ENCODE data around the gene ARHGEF1.
"Not testable (repeated sequence)": the region's sequence is repeated elsewhere in the genome, so short reads cannot be mapped to it uniquely, and the experiment has no call there.

The ARHGEF1 gene

DNA sequence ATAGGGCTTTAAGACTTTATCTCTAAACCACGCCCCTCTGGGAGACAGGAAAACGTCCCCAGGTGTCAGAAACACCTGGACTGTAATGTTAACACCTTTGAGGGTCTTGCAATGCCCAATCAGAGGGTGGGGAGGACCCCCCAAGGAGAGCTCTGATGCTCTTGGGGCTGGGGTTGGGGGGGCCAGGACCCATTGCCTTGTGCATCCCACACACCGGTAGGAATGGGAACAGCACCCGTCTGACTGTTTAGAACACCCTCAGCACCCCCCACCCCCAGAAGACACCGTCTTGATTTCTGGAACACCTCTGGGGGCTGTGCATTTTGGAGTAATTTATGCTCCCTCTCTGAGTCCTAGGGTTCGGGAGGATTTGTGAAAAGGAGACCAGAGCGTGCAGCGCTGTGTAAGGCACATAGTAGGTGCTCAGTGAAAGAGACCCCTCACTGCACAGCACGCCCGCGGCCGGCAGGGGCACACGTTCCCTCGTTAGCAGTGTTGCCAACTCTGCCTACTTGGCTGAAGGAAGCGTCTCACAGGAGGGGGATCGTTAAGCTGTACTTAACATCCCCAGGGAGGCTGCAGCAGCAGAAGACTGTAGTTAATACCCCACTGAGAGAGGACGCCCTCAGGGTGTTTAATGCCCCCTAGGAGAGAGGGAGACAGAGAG lies 48.1 kb downstream of the ARHGEF1 start:
- DNase-seq (ENCODE audit: low read depth), result no peak

DNA sequence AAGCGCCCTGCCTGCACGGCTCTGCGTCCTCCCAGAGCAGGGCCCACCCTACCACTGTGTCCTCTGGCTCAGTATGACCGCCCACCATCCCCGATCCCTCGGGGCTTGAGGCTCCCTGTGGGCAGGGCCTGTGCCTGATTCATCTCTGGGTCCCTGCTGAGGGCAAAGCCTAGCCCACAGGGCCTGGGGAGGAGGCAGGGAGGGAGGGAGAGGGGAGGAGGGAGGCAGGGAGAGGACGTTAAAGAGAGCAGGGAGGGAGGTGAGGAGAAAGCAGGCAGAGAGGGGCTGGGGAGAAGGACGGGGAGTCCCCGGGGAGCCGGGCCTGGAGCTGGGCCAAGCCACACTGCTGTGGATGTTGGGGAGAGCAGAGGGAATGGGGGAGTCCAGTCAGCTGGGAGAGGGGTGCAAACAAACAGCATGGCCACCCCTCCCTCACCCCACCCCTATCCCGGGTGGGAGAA lies 49.3 kb downstream of the ARHGEF1 start:
- DNase-seq (ENCODE audit: low read depth), result no peak

GRCh38 chr19:41932720-41933332 lies 49.8 kb downstream of the ARHGEF1 start:
- no peak for DNase-seq (ENCODE audit: low read depth)

- no peak for DNase-seq (ENCODE audit: low read depth)
Observed at GRCh38 chr19:41933693-41934426, 50.9 kb downstream of the ARHGEF1 start.

DNA sequence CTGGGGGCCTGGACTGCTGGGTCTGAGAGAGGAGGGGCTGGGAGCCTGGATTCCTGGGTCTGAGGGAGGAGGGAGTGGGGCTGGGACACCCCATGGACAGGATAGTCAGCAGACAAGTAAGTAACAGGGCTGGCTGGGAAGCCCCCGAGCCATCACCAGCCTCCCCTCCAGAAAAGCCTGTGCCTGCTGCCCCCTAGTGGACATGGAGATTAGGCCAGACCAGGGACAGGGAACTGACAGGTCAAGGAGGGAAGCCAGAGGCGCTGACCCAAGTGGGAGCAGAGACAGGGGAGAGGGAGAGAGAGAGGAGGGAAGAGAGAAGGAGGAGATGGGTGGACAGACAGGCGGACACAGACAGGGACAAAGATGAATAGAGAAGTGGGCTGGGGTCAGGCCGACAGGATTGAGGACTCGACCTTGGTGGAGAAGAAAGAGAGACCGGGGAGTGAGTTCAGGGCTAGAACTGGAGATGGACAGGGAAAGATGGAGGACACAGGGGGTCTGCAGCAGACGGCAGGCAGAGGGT lies 51.9 kb downstream of the ARHGEF1 start:
- peak; percentile 69 for DNase-seq (ENCODE audit: low read depth)

DNA sequence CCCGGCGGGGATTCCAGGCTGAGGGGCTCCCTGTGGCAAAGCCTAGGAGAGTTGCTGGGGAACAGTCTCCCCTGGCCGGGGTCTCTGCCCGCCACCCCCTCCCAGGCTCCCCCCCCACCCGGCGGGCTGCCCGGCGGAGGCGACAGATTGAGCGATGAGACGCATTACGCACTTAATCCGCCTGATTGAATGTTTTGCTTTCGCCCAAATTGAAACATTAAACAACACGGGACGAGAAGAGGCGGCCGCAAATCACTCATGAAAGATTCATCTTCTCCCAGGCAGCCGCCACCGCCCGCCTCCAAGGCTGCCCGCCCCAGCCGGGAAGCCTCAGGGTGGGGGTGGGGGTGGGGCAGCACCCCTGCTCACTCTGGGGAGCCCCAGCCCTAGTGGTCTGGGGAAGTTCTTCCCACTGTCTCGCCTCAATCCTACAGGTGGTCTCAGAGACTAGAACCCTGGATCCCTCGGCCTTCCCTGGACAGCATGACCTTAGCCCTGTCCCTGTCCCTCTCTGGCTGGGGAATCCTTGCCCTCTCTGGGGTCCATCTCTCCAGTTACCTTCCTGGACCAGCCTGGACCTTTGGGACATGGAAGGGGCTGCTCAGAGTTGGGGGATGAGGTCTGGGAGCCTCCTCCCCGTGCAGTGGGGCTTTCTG lies 52.9 kb downstream of the ARHGEF1 start:
- no peak for DNase-seq (ENCODE audit: low read depth)

- DNase-seq (ENCODE audit: low read depth), result no peak
Observed at GRCh38 chr19:41936416-41936850, 53.4 kb downstream of the ARHGEF1 start.

DNA sequence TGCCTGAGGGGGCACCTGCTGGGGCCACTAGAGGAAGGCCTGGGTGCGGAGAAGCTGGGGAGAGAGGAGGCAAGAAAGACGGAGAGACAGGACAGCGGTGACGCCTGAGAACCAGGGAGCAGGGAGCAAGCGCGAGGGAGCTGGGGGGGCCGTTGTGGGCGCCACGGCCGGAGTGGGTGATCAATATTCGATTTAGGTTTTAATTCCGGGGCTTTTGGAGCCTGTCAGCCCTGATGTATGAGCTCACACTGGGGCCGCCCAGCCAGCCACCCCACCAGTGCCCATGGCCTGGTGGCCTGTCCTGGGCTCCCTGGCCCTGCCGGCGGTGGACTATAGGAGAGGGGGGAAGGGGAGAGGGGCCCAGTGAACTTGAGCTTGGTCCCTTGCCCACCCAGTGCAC lies 54.0 kb downstream of the ARHGEF1 start:
- no peak for DNase-seq (ENCODE audit: low read depth)

GRCh38 chr19:41937525-41938468 lies 54.8 kb downstream of the ARHGEF1 start:
- no peak for DNase-seq (ENCODE audit: low read depth)

- DNase-seq (ENCODE audit: low read depth), result not testable (repeated sequence)
Observed at GRCh38 chr19:41939209-41939608, 56.2 kb downstream of the ARHGEF1 start.

- DNase-seq (ENCODE audit: low read depth), result no peak
Observed at GRCh38 chr19:41939861-41940730, 57.1 kb downstream of the ARHGEF1 start.

- DNase-seq (ENCODE audit: low read depth), result no peak
Observed at GRCh38 chr19:41940731-41941409, 57.9 kb downstream of the ARHGEF1 start.

DNA sequence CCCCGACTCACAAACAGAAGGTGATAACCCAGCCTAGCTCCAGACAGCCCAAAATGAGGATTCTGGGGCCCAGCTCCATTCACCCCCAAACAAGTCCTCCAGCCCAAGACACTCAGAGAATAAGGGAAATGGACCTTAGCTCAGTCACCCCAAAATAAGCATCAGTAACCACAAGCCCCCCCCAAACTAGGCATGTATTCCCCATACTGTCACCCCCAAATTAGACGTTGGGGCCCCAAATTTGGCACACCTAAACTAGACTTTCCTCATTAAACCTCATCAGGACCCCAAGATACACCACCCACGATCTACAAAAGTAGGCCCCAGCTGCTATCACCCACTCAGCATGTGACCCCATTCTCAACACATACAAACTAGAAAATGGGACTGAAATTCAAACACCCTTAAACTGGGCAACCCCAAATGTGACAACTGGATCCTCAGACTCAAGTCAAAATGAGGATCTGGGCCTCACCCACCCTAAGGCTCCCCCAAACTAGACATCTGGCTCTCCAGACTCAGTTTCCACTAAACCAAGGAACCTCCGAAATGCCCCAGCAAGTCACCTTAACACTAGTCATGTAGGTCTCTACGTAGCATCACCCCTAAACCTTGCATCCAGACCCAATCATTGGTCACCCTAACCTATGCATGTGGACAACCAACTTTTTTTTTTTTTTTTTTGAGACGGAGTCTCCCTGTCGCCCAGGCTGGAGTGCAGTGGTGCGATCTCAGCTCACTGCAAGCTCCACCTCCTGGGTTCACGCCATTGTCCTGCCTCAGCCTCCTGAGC lies 58.6 kb downstream of the ARHGEF1 start:
- no peak for DNase-seq (ENCODE audit: low read depth)

GRCh38 chr19:41944336-41944735 lies 61.4 kb downstream of the ARHGEF1 start:
- no peak for DNase-seq (ENCODE audit: low read depth)

GRCh38 chr19:41945135-41945766 lies 62.3 kb downstream of the ARHGEF1 start:
- peak; percentile 86 for DNase-seq (ENCODE audit: low read depth)

GRCh38 chr19:41947091-41947490 lies 64.1 kb downstream of the ARHGEF1 start:
- no peak for DNase-seq (ENCODE audit: low read depth)

DNA sequence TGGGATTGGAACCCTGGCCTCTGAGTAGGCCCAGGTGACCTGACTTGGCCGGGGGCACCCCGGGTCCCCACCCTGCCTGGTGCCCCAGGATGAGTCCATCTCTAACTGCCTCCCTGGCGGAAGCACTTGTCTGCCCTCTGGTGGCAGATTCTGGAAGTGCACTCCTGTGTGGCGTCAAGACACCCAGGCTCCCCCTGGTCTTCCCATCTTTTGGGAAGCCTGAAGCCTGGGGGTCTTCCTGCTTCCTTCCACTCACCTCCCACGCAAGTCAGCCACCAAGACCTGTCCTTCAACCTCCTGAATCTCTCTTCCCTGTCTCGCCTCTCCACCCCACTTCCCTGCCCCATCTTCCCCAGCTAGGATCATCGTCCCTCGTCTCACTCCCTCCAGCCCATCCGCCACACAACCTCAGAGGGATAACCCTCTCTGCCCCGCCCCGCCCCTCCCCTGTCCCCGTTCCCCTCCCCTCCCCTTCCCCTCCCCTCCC lies 68.7 kb downstream of the ARHGEF1 start:
- peak; percentile 82 for DNase-seq (ENCODE audit: low read depth)

DNA sequence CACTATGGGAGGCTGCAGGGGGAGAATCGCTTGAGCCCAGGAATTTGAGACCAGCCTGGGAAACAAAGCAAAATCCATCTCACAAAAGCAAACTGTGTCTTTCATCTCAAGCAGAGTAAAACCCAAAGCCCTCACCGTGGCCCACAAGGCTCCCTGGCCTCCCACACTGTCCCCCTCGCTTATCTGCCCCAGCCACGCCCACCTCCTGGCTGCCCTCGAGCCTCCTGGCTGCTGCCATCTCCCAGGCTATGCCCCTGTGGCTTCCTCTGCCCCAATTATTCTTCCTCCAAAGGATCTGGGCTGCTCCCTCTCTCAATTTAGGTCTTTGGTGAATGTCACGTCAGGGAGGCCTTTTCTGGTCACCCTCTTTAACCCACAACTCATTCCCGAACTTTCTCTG lies 72.5 kb downstream of the ARHGEF1 start:
- no peak for DNase-seq (ENCODE audit: low read depth)

All from activated T-cell treated with anti-CD3 and anti-CD28 coated beads for 24 hours (primary cell).